Measurements from ENCODE around the gene S100A7.
"Not testable (repeated sequence)": the region's sequence is repeated elsewhere in the genome, so short reads cannot be mapped to it uniquely, and the experiment has no call there.

Gene S100A7

DNA sequence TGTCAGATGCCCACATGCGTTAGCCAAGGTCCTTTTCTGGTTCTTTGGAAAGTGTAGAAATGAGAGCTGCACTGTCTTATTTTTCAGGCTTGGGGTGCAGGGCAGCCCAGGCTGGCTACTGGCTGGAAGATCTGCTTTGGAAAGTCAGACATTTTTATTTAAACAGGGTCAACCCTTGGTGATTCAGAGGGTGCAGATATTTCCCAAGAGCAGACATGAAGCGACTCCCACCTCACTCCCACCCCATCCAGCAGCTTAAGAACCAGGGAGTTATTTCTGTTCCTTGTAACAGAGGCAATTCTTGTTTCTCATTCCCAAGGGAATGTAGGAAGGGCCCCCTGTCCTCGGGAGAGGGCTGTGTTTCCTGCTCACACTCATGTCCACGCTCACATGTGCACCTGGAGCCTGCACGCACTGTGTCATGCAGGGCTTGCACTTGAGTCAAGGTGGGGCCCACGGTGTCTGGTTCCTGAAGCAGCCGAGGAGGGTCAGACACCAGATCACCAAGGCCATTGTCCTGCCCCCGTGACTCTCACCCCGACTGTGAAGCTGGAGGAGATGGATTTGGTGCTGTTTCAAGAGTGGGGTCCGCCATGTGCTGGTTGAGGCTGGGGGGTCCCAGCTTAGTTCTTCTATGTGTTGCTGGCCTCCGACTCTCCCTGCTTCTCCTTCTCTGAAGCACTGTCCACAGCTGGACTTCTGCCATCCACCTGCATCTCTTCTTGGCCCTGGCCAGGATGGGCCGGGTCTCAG lies 43.1 kb downstream of the S100A7 start:
- H3K4me3 ChIP-seq (ENCODE audit: low read depth, low read length): no peak overlapping the region
- TF ChIP-seq, protein P1, sequence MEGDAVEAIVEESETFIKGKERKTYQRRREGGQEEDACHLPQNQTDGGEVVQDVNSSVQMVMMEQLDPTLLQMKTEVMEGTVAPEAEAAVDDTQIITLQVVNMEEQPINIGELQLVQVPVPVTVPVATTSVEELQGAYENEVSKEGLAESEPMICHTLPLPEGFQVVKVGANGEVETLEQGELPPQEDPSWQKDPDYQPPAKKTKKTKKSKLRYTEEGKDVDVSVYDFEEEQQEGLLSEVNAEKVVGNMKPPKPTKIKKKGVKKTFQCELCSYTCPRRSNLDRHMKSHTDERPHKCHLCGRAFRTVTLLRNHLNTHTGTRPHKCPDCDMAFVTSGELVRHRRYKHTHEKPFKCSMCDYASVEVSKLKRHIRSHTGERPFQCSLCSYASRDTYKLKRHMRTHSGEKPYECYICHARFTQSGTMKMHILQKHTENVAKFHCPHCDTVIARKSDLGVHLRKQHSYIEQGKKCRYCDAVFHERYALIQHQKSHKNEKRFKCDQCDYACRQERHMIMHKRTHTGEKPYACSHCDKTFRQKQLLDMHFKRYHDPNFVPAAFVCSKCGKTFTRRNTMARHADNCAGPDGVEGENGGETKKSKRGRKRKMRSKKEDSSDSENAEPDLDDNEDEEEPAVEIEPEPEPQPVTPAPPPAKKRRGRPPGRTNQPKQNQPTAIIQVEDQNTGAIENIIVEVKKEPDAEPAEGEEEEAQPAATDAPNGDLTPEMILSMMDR (IDR thresholded peaks at IDR 0.05; ENCODE audit: low read depth, low read length): no peak

DNA sequence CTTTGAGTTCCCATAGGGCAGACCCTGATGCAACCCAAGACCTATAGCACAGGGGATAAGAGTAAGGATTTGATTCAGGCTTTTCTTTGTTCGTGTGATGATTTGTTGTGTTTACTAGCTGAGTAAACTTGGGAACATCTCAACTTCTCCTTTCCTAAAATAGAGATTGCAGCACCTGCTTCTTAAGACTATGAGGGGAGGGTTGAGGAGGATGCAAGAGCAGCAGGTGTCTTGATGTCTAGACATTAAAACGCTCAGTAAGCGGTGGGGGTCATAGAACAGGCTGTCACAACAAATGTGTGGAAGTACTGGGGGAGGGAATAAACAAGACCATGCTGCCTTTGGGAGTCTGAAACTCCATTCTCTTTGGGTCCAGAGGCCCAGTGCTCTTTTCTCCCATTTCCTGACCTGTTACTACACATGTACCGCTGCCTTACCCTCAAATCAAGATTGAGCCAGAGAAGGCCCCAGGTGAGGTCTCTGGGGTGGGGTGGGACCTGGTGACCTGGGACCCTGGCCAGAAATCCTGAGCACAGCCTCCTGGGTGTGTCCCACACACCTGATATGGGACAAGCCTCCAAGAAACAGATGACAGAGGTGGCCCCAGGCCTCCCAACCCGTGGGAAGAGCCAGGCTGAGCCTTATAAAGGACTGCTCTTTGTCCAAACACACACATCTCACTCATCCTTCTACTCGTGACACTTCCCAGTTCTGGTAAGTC lies 44.4 kb downstream of the S100A7 start, which contains the start of gene S100A7A:
TSS of gene S100A7A (plus strand) at position 671 of the 721 bp plus-strand sequence. CDS start 1,563 bp downstream, outside the sequence.
- H3K4me3 ChIP-seq (ENCODE audit: low read depth, low read length): no peak within 1 kb of the TSS
- TF ChIP-seq, protein P1 (IDR thresholded peaks at IDR 0.05; ENCODE audit: low read depth, low read length): no peak

- not testable (repeated sequence) for H3K4me3 ChIP-seq (ENCODE audit: low read depth, low read length)
Observed at GRCh38 chr1:153413961-153414360, 46.5 kb downstream of the S100A7 start.
